OCI-LY1 (cell line): ENCODE measurements around the gene TTC1.

Source experiments
- H2AFZ ChIP-seq: fragments of 200-600 bp; sonication (generic), shearing (Covaris generic); 2 replicates; pipeline ENCODE4 v1.6.0; 2014; ENCODE audit warnings: antibody characterized with exemption, mild to moderate bottlenecking, low read length
- H3F3A ChIP-seq: fragments of 200-600 bp; sonication (generic), shearing (Covaris generic); 2 replicates; pipeline ENCODE4 v1.6.0; 2014; ENCODE audit warnings: mild to moderate bottlenecking, antibody characterized with exemption, low read length, moderate library complexity; ENCODE audit not compliant: insufficient read depth
- H3K27ac ChIP-seq: fragments of 200-600 bp; sonication (generic); 2 replicates; pipeline ENCODE4 v1.5.1; 2014; ENCODE audit warnings: low read length, mixed run types, mild to moderate bottlenecking, low read depth; ENCODE audit not compliant: poor library complexity, severe bottlenecking
- H3K27me3 ChIP-seq: fragments of 200-600 bp; sonication (generic); 2 replicates; pipeline ENCODE4 v1.6.0; 2014; ENCODE audit warnings: antibody characterized with exemption, mild to moderate bottlenecking, low read length, moderate library complexity; ENCODE audit not compliant: insufficient read depth
- H3K36me3 ChIP-seq: fragments of 200-600 bp; sonication (generic); 2 replicates; pipeline ENCODE4 v1.6.1; 2014; ENCODE audit warnings: mild to moderate bottlenecking, antibody characterized with exemption, low read length, moderate library complexity, mixed read lengths; ENCODE audit not compliant: insufficient read depth
- H3K4me1 ChIP-seq: fragments of 200-600 bp; sonication (generic); 2 replicates; pipeline ENCODE4 v1.5.1; 2014; ENCODE audit warnings: mild to moderate bottlenecking, low read length, moderate library complexity; ENCODE audit not compliant: insufficient read depth, severe bottlenecking
- H3K4me2 ChIP-seq: fragments of 200-600 bp; sonication (generic), shearing (Covaris generic); 2 replicates; pipeline ENCODE4 v1.6.1; 2014; ENCODE audit warnings: low read length
- H3K4me3 ChIP-seq: fragments of 200-600 bp; sonication (generic); 2 replicates; pipeline ENCODE4 v1.5.1; 2014; ENCODE audit warnings: low read length, low read depth, mild to moderate bottlenecking, mixed read lengths; ENCODE audit not compliant: poor library complexity, severe bottlenecking
- H3K79me2 ChIP-seq: fragments of 200-600 bp; shearing (Covaris generic); 2 replicates; pipeline ENCODE4 v1.6.1; 2016; ENCODE audit warnings: mixed run types, low read length, mixed read lengths; ENCODE audit not compliant: insufficient read depth
- H3K9ac ChIP-seq: fragments of 200-600 bp; sonication (generic), shearing (Covaris generic); 2 replicates; pipeline ENCODE4 v1.6.1; 2014; ENCODE audit warnings: mild to moderate bottlenecking, low read length, mixed read lengths
- H3K9me2 ChIP-seq: fragments of 200-600 bp; sonication (generic), shearing (Covaris generic); 2 replicates; pipeline ENCODE4 v1.6.1; 2014; ENCODE audit warnings: low read depth, mild to moderate bottlenecking, low read length, mixed read lengths
- H3K9me3 ChIP-seq: fragments of 200-600 bp; shearing (Covaris generic); 2 replicates; pipeline ENCODE4 v1.6.1; 2014; ENCODE audit warnings: low read length, mixed read lengths
- H4K20me1 ChIP-seq: fragments of 200-600 bp; sonication (generic), shearing (Covaris generic); 2 replicates; pipeline ENCODE4 v1.6.0; 2016; ENCODE audit warnings: mild to moderate bottlenecking, low read length; ENCODE audit not compliant: insufficient read depth
- EZH2 ChIP-seq: fragments of 200-600 bp; sonication (generic), shearing (Covaris generic); IDR thresholded peaks from 2 replicates; pipeline ENCODE4 v1.8.0; 2017; ENCODE audit warnings: borderline replicate concordance, mixed run types, mild to moderate bottlenecking, antibody characterized with exemption, low read length, moderate library complexity, mixed read lengths
- TF ChIP-seq, protein P1 (sequence below): fragments of 200-600 bp; sonication (generic), shearing (Covaris generic); IDR thresholded peaks from 2 replicates; pipeline ENCODE4 v1.5.1; 2017; ENCODE audit warnings: mild to moderate bottlenecking, antibody characterized with exemption, low read length, moderate library complexity, mixed read lengths

Gene TTC1

DNA sequence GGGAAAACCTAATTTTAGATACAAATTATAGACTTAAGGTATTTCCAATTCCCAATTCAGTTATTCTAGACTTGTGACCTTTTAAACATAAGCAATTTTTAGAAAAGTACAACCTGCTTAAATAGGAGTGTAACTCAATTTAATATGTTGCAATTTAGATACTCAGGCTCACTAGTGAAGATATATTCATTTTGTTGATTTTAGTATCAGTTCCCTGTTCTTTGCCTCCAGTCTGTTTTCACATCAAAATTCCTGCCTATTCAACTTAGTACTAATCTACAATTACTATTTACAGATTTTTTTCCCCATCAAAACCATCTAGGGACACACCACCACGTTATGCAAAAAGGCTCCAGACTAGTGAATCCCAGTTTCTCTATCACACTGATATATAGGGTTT lies 79.9 kb downstream of the TTC1 start:
- H3K9me2 ChIP-seq: no peaks in the 10 kb centered on the region
- no peak overlapping the region for H3K27ac ChIP-seq
- no peaks in the 10 kb centered on the region for H3K4me1 ChIP-seq
- TF ChIP-seq, protein P1, sequence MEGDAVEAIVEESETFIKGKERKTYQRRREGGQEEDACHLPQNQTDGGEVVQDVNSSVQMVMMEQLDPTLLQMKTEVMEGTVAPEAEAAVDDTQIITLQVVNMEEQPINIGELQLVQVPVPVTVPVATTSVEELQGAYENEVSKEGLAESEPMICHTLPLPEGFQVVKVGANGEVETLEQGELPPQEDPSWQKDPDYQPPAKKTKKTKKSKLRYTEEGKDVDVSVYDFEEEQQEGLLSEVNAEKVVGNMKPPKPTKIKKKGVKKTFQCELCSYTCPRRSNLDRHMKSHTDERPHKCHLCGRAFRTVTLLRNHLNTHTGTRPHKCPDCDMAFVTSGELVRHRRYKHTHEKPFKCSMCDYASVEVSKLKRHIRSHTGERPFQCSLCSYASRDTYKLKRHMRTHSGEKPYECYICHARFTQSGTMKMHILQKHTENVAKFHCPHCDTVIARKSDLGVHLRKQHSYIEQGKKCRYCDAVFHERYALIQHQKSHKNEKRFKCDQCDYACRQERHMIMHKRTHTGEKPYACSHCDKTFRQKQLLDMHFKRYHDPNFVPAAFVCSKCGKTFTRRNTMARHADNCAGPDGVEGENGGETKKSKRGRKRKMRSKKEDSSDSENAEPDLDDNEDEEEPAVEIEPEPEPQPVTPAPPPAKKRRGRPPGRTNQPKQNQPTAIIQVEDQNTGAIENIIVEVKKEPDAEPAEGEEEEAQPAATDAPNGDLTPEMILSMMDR: no peak
- TF ChIP-seq EZH2: no peak
- no peaks in the 10 kb centered on the region for H4K20me1 ChIP-seq
- no peak overlapping the region for H3K4me3 ChIP-seq
- H3K79me2 ChIP-seq: no peaks in the 10 kb centered on the region
- H3F3A ChIP-seq: no peaks in the 10 kb centered on the region
- no peaks in the 10 kb centered on the region for H3K9me3 ChIP-seq
- no peak overlapping the region for H3K4me2 ChIP-seq
- no peak overlapping the region for H3K9ac ChIP-seq
- H3K36me3 ChIP-seq: peaks cover 18% of the 10 kb centered on the region
- H3K27me3 ChIP-seq: no peaks in the 10 kb centered on the region
- no peak overlapping the region for H2AFZ ChIP-seq

DNA sequence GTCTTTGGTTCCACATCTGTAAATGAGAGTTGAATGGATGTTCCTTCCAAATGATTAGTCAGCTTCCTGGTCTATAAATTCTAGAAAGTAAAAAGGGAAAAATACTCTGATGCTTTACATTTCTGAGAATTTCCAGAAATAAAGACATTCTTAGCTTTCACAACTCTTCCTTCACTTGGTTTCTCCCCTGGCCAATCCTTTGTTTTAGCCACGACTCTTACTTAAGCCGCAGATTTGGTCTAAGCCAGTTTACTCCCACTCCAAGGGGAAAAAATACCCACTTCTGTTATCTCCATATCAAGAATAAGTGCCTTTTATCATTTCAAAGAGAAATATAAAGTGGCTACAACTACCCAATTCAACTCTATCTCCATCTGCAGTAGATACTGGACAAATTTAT lies 80.6 kb downstream of the TTC1 start:
- Histone ChIP-seq H3K27me3 (no peaks in the 10 kb centered on the region), H2AFZ (no peak overlapping the region), H3K9ac (no peak overlapping the region), H3K4me1 (no peaks in the 10 kb centered on the region), H3K36me3 (peaks cover 22% of the 10 kb centered on the region), H3K27ac (no peak overlapping the region), H3K79me2 (no peaks in the 10 kb centered on the region), H3K4me3 (no peak overlapping the region), H3K9me2 (no peaks in the 10 kb centered on the region), H3K4me2 (no peak overlapping the region), H4K20me1 (no peaks in the 10 kb centered on the region), H3F3A (no peaks in the 10 kb centered on the region), H3K9me3 (no peaks in the 10 kb centered on the region)
- TF ChIP-seq EZH2: no peak
- TF ChIP-seq, protein P1: no peak

DNA sequence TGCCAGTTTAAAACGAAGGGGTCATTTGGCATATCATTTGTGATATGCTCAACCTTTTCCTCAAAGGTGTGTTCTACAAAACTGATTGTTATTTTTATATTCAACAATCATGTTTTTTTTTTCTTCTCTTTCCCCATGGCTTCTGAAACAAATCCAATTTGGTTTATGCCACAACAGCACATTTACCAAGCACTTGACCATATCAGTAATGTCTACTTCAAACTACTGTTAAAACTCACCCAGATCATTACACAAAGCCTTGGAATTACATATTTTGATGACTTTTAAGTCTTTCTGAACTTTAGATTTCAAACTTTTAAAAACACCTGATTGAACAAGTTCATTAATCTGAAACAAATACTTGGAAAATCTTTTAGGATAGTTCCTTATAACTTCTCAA lies 81.1 kb downstream of the TTC1 start:
- Histone ChIP-seq H3K4me2 (no peak overlapping the region), H4K20me1 (no peaks in the 10 kb centered on the region), H3K27ac (no peak overlapping the region), H3K9ac (no peak overlapping the region), H3K4me3 (no peak overlapping the region), H2AFZ (no peak overlapping the region), H3K27me3 (no peaks in the 10 kb centered on the region), H3K4me1 (no peaks in the 10 kb centered on the region), H3K36me3 (peaks cover 22% of the 10 kb centered on the region), H3F3A (no peaks in the 10 kb centered on the region), H3K9me3 (no peaks in the 10 kb centered on the region), H3K9me2 (no peaks in the 10 kb centered on the region), H3K79me2 (no peaks in the 10 kb centered on the region)
- no peak for TF ChIP-seq EZH2
- TF ChIP-seq, protein P1: no peak
